GM21717 (cell line): ENCODE results near the gene SLC18A2.

Source experiments
- ATAC-seq: cut with Tn5 transposase; IDR thresholded peaks from one replicate; pipeline ENCODE4 v1.9.1; 2021; ENCODE audit warnings: mild to moderate bottlenecking, moderate library complexity; ENCODE audit not compliant: unreplicated experiment

SLC18A2 gene

GRCh38 chr10:117237401-117237991 is 3.4 kb upstream of the SLC18A2 start:
- no peak for ATAC-seq

DNA sequence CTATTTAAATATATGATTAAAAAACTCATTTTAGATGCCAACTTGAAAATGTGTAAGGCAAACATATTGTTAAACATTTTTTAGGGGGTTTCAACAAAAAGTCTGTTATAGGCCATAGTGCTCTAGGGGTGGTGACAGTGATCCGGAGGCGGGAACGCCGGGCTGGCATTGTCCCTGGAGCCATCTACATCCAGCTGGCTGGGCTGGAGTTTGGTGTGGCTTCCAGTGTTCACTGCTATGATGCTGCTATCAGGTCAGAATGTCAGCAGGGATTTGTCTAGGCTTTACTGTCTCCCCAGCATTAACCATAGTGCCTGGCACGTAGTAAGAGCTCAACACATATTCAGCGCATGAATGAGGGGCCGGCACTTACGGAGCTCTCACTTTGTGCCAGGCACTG is 1.9 kb upstream of the SLC18A2 start:
- ATAC-seq: no peak

- no peak for ATAC-seq
Measured at GRCh38 chr10:117239721-117240620, 943 bp upstream of the SLC18A2 start.

- ATAC-seq: no peak
Measured at GRCh38 chr10:117241541-117242462, 888 bp downstream of the SLC18A2 start.

DNA sequence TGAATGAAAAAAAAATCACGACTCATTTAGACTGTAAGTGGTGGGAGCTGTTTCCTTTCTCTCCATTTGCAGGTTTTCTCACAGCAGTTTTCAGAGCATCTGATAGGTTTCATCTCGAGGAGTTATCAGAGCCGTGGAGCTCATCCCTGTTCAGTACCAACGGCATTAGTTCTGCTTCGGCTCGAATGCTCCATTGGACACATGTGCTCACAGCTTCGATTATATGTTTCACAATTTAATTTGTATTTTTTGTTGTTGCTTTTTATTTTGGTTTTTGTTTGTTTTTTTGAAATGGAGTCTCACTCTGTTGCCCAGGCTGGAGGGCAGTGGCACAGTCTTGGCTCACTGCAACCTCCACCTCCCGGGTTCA is 1.5 kb downstream of the SLC18A2 start:
- ATAC-seq: no peak

DNA sequence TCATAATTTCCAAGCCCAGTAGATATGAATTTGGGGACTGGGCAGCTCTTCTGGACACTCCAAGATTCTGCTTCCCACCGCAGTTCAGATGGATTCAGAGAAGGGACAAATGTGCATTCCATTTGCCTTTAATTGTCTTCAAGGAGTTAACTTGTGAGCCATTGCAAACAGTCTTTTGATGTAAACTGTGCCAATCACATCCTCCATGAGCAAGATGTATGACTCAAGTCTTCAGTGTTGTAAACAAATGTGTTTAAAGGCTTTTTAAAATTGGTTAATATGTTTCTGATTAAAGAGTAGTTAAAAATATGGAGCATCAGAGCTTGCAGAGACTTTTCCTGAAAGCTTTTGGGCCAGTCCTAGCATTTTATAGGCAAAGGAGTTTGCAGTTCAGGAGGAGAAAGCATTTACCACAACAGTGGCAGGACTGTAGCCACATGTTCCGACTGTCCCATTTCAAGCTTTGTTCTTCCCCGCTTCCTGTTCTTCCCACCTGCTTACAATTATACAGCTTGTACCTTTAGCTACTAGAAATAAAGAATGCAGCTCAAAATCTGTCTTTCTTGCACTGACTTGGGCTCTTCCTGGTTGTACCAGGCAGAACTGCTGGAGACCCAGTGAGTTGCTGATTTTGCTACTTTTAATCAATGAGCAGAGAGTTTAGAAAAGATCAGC is 6.2 kb downstream of the SLC18A2 start:
- no peak for ATAC-seq

- ATAC-seq: no peak
Measured at GRCh38 chr10:117248750-117249465, 8.0 kb downstream of the SLC18A2 start.

- no peak for ATAC-seq
Measured at GRCh38 chr10:117249493-117250093, 8.7 kb downstream of the SLC18A2 start.

DNA sequence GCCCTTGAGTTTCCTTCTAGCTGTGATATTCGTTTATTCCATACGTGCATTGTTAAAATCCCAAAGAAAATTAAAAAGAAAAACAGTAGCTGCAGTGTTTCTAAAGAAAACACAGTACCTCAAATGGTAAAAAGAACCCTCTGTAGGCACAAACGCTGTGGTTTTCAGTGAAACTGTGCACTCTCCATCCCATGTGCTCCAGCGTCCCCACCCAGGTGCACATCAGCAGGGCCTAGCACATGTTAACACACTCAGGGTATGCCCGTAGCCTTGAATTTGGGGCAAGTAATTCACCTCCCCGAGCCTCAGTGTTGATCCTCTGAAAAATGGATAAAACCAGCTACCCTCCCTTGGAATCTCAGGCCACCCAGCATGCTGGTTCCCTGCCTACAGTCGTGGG is 9.5 kb downstream of the SLC18A2 start:
- no peak for ATAC-seq

- ATAC-seq: no peak
Measured at GRCh38 chr10:117253908-117254307, 13.0 kb downstream of the SLC18A2 start.

GRCh38 chr10:117254338-117254737 is 13.4 kb downstream of the SLC18A2 start:
- no peak for ATAC-seq

DNA sequence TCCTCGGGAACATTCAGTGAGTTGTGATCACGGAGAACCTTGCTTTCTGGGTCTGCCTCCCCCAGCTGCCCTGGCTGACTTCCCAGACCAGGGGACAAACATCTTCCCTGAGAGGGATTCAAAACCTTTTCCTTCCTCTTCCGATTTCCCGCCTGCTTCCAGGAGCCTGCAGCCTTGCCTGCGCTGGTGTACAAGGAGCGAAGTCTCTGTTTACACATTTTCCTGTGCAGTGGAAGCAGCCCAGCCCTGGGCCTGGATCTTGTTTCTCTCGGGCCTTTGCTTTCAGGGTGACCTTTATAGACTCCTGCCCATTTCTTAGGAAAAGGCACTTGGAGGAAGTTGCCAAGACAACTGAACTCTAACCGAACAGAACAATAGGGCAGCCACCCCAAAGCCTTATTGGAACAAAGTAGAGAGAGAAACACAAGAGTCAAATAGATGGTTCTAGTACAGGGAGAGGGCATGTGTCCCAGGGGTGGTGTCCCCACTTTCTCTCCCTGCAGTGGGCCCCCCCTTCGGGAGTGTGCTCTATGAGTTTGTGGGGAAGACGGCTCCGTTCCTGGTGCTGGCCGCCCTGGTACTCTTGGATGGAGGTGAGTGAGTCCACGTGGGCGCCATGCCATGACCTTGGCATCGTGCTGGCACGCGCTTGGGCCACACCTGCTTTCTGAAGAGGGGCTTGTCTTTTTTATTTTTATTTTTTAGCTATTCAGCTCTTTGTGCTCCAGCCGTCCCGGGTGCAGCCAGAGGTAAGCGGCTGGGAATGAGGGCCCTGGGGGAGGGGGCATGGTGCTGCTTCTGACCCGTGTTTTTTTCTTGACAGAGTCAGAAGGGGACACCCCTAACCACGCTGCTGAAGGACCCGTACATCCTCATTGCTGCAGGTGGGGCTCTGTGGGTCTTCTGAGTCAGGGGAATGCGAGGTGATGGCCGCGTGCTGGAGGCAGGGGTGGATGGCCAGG is 14.1 kb downstream of the SLC18A2 start:
- no peak for ATAC-seq

- no peak for ATAC-seq
Measured at GRCh38 chr10:117255835-117256460, 15.0 kb downstream of the SLC18A2 start.

- no peak for ATAC-seq
Measured at GRCh38 chr10:117256910-117257309, 16.0 kb downstream of the SLC18A2 start.

DNA sequence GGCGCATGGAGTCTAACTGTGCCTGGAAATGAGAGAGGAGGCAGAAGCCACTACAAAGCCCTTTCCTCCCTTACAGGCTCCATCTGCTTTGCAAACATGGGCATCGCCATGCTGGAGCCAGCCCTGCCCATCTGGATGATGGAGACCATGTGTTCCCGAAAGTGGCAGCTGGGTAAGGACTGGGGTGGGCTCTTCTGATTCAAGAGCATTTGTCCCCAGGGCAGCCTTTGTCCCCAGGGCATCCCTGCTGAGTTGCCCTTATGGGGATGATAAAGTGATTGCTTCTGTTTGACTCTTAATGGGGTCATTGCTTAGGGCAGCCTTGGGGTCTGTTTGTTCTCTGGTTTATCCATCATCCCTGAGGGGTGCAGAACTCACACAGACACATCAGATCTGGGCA is 16.8 kb downstream of the SLC18A2 start:
- ATAC-seq: no peak

- ATAC-seq: no peak
Measured at GRCh38 chr10:117259279-117259678, 18.4 kb downstream of the SLC18A2 start.

- ATAC-seq: no peak
Measured at GRCh38 chr10:117260084-117260483, 19.2 kb downstream of the SLC18A2 start.

GRCh38 chr10:117261501-117261900 is 20.6 kb downstream of the SLC18A2 start:
- ATAC-seq: no peak
